Loucy (cell line): Measurements from ENCODE around the gene ACTN1.
A peak's percentile ranks its signal among the peaks of the same experiment; 100 is the strongest.

Source experiments
- H2AFZ ChIP-seq: fragments of 200-600 bp; sonication (generic); 2 replicates; pipeline ENCODE4 v1.6.0; 2016; ENCODE audit warnings: antibody characterized with exemption, mild to moderate bottlenecking, low read length, moderate library complexity
- H3F3A ChIP-seq: fragments of 200-600 bp; 2 replicates; pipeline ENCODE4 v1.6.0; 2016; ENCODE audit warnings: antibody characterized with exemption, low read depth, mild to moderate bottlenecking
- H3K27me3 ChIP-seq: fragments of 200-600 bp; sonication (generic); 2 replicates; pipeline ENCODE4 v1.6.1; 2014; ENCODE audit warnings: low read length, mild to moderate bottlenecking; ENCODE audit not compliant: insufficient read depth, poor library complexity, severe bottlenecking
- H3K36me3 ChIP-seq: fragments of 200-600 bp; sonication (generic); 2 replicates; pipeline ENCODE4 v1.6.1; 2016; ENCODE audit warnings: low read length; ENCODE audit not compliant: insufficient read depth
- H3K4me1 ChIP-seq: fragments of 200-600 bp; sonication (generic); 2 replicates; pipeline ENCODE4 v1.5.1; 2014; ENCODE audit warnings: low read length, mild to moderate bottlenecking; ENCODE audit not compliant: insufficient read depth, poor library complexity, severe bottlenecking
- H3K4me2 ChIP-seq: fragments of 200-600 bp; sonication (generic); 2 replicates; pipeline ENCODE4 v1.6.0; 2014; ENCODE audit warnings: antibody characterized with exemption, low read length, low read depth, mild to moderate bottlenecking; ENCODE audit not compliant: poor library complexity, severe bottlenecking
- H3K4me3 ChIP-seq: fragments of 200-600 bp; sonication (generic); 2 replicates; pipeline ENCODE4 v1.5.1; 2014; ENCODE audit warnings: low read length, mild to moderate bottlenecking, mixed read lengths; ENCODE audit not compliant: poor library complexity, severe bottlenecking
- H3K79me2 ChIP-seq: fragments of 200-600 bp; sonication (generic); 2 replicates; pipeline ENCODE4 v1.6.1; 2014; ENCODE audit warnings: low read length; ENCODE audit not compliant: insufficient read depth
- H3K9ac ChIP-seq: fragments of 200-600 bp; sonication (generic); 2 replicates; pipeline ENCODE4 v1.6.0; 2014; ENCODE audit warnings: mild to moderate bottlenecking, low read depth, low read length, moderate library complexity; ENCODE audit not compliant: poor library complexity, severe bottlenecking
- H3K9me2 ChIP-seq: fragments of 200-600 bp; sonication (generic); replicated peaks from 2 replicates; pipeline ENCODE4 v1.6.1; 2016; ENCODE audit warnings: low read depth, low read length, mixed read lengths
- H3K9me3 ChIP-seq: fragments of 200-600 bp; sonication (generic); 2 replicates; pipeline ENCODE4 v1.6.1; 2014; ENCODE audit warnings: mild to moderate bottlenecking, antibody characterized with exemption, low read length, low read depth; ENCODE audit not compliant: insufficient read depth
- H4K20me1 ChIP-seq: fragments of 200-600 bp; sonication (generic); 2 replicates; pipeline ENCODE4 v1.6.0; 2014; ENCODE audit warnings: antibody characterized with exemption, low read length, mild to moderate bottlenecking; ENCODE audit not compliant: insufficient read depth, poor library complexity, severe bottlenecking
- CTCF ChIP-seq: fragments of 200-600 bp; sonication (generic); conservative IDR thresholded peaks from 2 replicates; pipeline ENCODE4 v1.5.1; 2014; ENCODE audit warnings: mild to moderate bottlenecking, antibody characterized with exemption, low read length
- EZH2phosphoT487 ChIP-seq: fragments of 200-600 bp; IDR thresholded peaks from 2 replicates; pipeline ENCODE4 v1.6.1; 2018; ENCODE audit warnings: antibody characterized with exemption, mild to moderate bottlenecking, moderate library complexity, borderline replicate concordance

ACTN1 gene

DNA sequence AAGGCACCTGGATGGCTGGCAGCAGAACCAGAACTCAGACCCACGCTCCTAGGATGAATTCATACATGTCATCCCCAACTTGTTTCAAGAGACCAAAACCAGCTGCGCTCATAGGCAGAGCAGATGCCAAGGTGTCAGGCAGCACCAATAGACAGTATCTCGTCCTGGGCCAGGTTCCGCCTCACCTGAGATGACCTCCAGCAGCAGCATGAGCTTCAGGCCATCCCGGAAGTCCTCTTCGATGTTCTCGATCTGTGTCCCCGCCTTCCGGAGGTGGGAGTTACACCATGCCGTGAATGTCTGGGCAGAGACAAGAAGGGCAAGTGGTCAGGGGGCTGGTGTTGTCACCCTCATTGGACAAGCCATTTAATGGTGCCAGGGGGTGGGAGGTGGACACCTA, 53.7 kb downstream of the ACTN1 start:
- Histone ChIP-seq H3K9me2 (no peaks in the 10 kb centered on the region), H3K79me2 (peaks cover 76% of the 10 kb centered on the region), H3K27me3 (no peaks in the 10 kb centered on the region), H4K20me1 (peaks cover 19% of the 10 kb centered on the region), H3K9me3 (peaks cover 9% of the 10 kb centered on the region; the same call in 1 of the 2 replicates), H3K4me1 (peaks cover 14% of the 10 kb centered on the region), H3F3A (no peaks in the 10 kb centered on the region), H3K4me2 (no peak overlapping the region), H3K9ac (no peak overlapping the region), H3K4me3 (no peak overlapping the region), H3K36me3 (peaks cover 67% of the 10 kb centered on the region), H2AFZ (no peak overlapping the region)
- TF ChIP-seq CTCF, result no peak
- TF ChIP-seq EZH2phosphoT487, result no peak

DNA sequence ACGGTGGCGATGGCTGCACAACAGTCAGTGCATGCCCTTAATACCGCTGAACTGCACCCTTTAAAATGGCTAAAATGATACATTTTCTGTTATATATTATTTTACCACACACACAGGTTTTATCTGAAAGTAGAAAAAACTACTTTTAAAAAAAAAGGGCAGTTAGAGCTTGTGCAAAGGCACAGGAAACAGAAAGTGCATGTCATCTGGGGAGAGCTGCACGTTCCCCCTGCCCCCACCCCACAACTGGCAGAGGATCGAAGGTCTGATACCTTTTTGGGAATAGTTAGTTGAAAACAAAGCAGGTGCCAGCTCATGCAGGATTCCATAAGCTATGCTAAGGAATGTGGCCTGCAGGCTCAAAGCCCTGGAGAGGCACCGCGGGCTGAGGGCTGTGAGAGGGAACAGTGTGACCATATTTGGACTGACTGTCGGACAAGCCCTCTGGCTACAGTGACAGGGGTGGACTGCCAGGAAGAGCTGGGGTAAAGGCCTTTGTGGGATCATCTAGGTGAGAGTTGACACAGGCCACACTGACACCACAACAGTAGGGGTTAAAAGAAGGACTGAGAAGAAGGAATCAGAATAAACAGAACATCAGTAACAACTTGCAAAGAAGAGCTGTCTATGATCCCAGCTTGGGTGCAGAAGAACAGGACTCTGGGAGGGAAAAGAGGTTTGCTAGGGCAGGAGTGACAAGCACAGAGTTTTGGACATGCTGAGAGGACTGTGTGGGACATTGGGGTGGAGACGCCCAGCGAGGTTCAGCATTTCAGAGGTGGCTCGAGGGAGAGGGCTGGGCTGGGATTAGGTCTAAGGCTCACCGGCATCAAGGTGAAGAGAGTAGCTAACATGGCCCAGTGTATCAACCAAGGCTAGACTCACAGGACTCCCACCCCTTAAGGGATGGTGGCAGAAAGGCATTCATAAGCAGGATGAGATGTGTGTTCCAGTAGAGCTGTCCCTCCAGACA, 54.6 kb downstream of the ACTN1 start:
- Histone ChIP-seq H4K20me1 (peaks cover 12% of the 10 kb centered on the region), H3K9ac (no peak overlapping the region), H3K4me1 (peaks cover 14% of the 10 kb centered on the region), H3K36me3 (peaks cover 76% of the 10 kb centered on the region), H3K4me3 (no peak overlapping the region), H3K9me2 (no peaks in the 10 kb centered on the region), H3K79me2 (peaks cover 67% of the 10 kb centered on the region), H3K9me3 (peaks cover 9% of the 10 kb centered on the region; the same call in 1 of the 2 replicates), H3F3A (no peaks in the 10 kb centered on the region), H3K27me3 (no peaks in the 10 kb centered on the region), H3K4me2 (peak overlapping the region; percentile 28), H2AFZ (no peak overlapping the region)
- no peak for TF ChIP-seq CTCF
- TF ChIP-seq EZH2phosphoT487, result no peak

DNA sequence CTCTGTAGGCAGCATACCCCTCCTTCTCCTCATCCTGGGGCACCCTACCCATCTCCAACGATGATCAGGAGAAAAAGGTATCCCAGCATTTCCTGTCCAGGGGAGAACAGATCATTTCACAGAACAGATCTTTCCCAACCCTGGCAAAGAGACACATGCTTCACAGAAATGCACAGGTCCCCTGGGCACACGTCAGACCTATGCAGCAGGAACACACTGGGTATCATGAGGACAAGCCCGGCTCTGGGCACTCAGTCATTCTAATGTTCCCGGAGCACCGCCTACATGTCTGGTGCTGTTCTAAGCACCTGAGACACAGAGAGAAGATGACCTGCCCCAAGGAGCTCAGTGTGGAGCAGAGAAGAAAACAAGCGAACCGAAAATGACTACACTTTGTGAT, 56.2 kb downstream of the ACTN1 start:
- Histone ChIP-seq H3K4me2 (no peak overlapping the region), H2AFZ (no peak overlapping the region), H3K9me2 (no peaks in the 10 kb centered on the region), H3K79me2 (peaks cover 52% of the 10 kb centered on the region), H3K27me3 (no peaks in the 10 kb centered on the region), H3K4me3 (no peak overlapping the region), H4K20me1 (peaks cover 4% of the 10 kb centered on the region), H3K9me3 (peaks cover 9% of the 10 kb centered on the region; the same call in 1 of the 2 replicates), H3F3A (no peaks in the 10 kb centered on the region), H3K36me3 (peaks cover 88% of the 10 kb centered on the region), H3K9ac (no peak overlapping the region), H3K4me1 (peaks cover 14% of the 10 kb centered on the region)
- TF ChIP-seq CTCF, result no peak
- TF ChIP-seq EZH2phosphoT487, result no peak
